ENCODE measurements around the gene UBE2E3.

DNA sequence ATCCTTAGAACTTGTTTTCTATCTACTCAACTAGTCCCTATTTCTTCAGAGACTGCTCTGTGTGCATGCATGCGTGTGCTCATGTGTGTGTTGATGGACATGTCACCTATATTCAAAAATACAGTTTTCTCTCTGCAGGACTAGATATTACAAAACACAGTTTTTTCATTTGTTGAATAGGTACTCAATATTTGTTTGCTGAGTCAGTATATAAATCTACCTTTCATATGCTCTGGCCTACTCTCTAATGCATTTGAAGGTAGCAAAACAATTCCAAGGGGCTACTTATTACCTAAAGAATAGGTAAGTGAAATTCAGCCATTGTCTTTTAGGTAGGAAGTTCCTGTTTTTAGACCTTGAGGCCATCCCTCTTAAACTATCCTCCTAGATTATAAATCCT lies 8.6 kb upstream of the UBE2E3 start:
- no peak for TF ChIP-seq POLR2AphosphoS5 (IDR thresholded peaks at IDR 0.05; ENCODE audit: borderline replicate concordance, low read depth, low read length)
- no peak for TF ChIP-seq EZH2 (IDR thresholded peaks at IDR 0.05)
